OCI-LY7 (cell line): ENCODE results near the gene HIPK3. TPM values are rescaled to one million over a fixed set of nuclear protein-coding genes. Genes with fewer than 3 reads are reported as not detected.
"Not testable (repeated sequence)": the region's sequence is repeated elsewhere in the genome, so short reads cannot be mapped to it uniquely, and the experiment has no call there.

Source experiments
- BruUV-seq: library from RNA; stranded (reverse); fragments of 400-500 nt; replicated peaks from 2 replicates; lab custom pipeline; 2021; lab: Mats Ljungman, UMichigan
- CTCF ChIA-PET: fragments of 300-600 bp; sonication (Branson Sonifier 250); formaldehyde crosslinking; loops from one replicate; lab custom pipeline; 2022; ENCODE audit warnings: antibody characterized with exemption; ENCODE audit not compliant: unreplicated experiment; lab: Charles Lee
- POLR2A ChIA-PET: fragments of 300-600 bp; sonication (Branson Sonifier 250); formaldehyde crosslinking; loops from one replicate; lab custom pipeline; 2022; ENCODE audit warnings: antibody characterized with exemption; lab: Charles Lee
- DNase-seq: peaks from one replicate; pipeline ENCODE4 v3.0.0-alpha.2; 2015; ENCODE audit warnings: low spot score
- H2AFZ ChIP-seq: fragments of 200-600 bp; sonication (generic), shearing (Covaris generic); 2 replicates; pipeline ENCODE4 v1.6.1; 2014; ENCODE audit warnings: mild to moderate bottlenecking, antibody characterized with exemption, low read length, moderate library complexity
- H3K27ac ChIP-seq: fragments of 200-600 bp; sonication (generic); 2 replicates; pipeline ENCODE4 v1.5.1; 2014; ENCODE audit warnings: mixed run types, low read depth, mild to moderate bottlenecking, moderate library complexity, low read length, inconsistent platforms; ENCODE audit not compliant: poor library complexity, severe bottlenecking
- H3K36me3 ChIP-seq: fragments of 200-600 bp; sonication (generic); 2 replicates; pipeline ENCODE4 v1.6.1; 2014; ENCODE audit warnings: mild to moderate bottlenecking, antibody characterized with exemption, low read length, moderate library complexity, mixed read lengths; ENCODE audit not compliant: insufficient read depth
- H3K4me1 ChIP-seq: fragments of 200-600 bp; sonication (generic); 2 replicates; pipeline ENCODE4 v1.5.1; 2014; ENCODE audit warnings: mild to moderate bottlenecking, low read length; ENCODE audit not compliant: insufficient read depth, poor library complexity, severe bottlenecking
- H3K4me2 ChIP-seq: fragments of 200-600 bp; sonication (generic); 2 replicates; pipeline ENCODE4 v1.6.1; 2014; ENCODE audit warnings: mild to moderate bottlenecking, low read length
- H3K4me3 ChIP-seq: fragments of 200-600 bp; sonication (generic); 2 replicates; pipeline ENCODE4 v1.5.1; 2014; ENCODE audit warnings: mild to moderate bottlenecking, low read depth, low read length; ENCODE audit not compliant: poor library complexity, severe bottlenecking
- H3K79me2 ChIP-seq: fragments of 200-600 bp; sonication (generic); 2 replicates; pipeline ENCODE4 v1.6.1; 2016; ENCODE audit warnings: low read depth, mild to moderate bottlenecking, low read length, moderate library complexity, mixed read lengths; ENCODE audit not compliant: insufficient read depth
- H3K9me2 ChIP-seq: fragments of 200-600 bp; sonication (generic); 2 replicates; pipeline ENCODE4 v1.6.1; 2016; ENCODE audit warnings: mild to moderate bottlenecking, low read length, mixed read lengths; ENCODE audit not compliant: insufficient read depth
- H3K9me3 ChIP-seq: fragments of 200-600 bp; sonication (generic); 2 replicates; pipeline ENCODE4 v1.6.1; 2014; ENCODE audit warnings: mild to moderate bottlenecking, mixed run types, low read length, mixed read lengths
- H4K20me1 ChIP-seq: fragments of 200-600 bp; sonication (generic); 2 replicates; pipeline ENCODE4 v1.6.1; 2014; ENCODE audit warnings: mild to moderate bottlenecking, antibody characterized with exemption, low read length, moderate library complexity, mixed read lengths; ENCODE audit not compliant: insufficient read depth
- CTCF ChIP-seq: fragments of 200-600 bp; sonication (generic); conservative IDR thresholded peaks from 2 replicates; pipeline ENCODE4 v1.5.1; 2014; ENCODE audit warnings: mild to moderate bottlenecking, antibody characterized with exemption, low read length, moderate library complexity, mixed read lengths
- EZH2phosphoT487 ChIP-seq: fragments of 200-600 bp; sonication (generic); IDR thresholded peaks from 2 replicates; pipeline ENCODE4 v1.6.1; 2018; ENCODE audit warnings: low read depth, borderline replicate concordance, mild to moderate bottlenecking, mixed run types, antibody characterized with exemption, low read length, moderate library complexity, mixed read lengths
- intact Hi-C: fragments of 100-400 bp; cut with micrococcal nuclease; formaldehyde crosslinking; loops from one replicate; pipeline ENCODE4 v1.10.0; 2022; ENCODE audit not compliant: unreplicated experiment
- total RNA-seq, 2 experiments: library from RNA; depleted of rRNA in 1 of 2; stranded (reverse); fragments of >200 nt in 1 of 2; shearing (Covaris generic) in 1 of 2; gene quantifications; 2 replicates each; pipeline ENCODE4 v1.2.3, GENCODE V29; 2014 to 2022

The HIPK3 gene
- total RNA-seq, 2 experiments from 2014 or later, result 19.0 to 28.4 TPM

- intact Hi-C loops, result no loop called here
- Histone ChIP-seq H3K79me2 (no peaks in the 10 kb centered on the region), H3K9me3 (no peaks in the 10 kb centered on the region), H2AFZ (no peak overlapping the region), H3K27ac (no peak overlapping the region), H3K9me2 (no peaks in the 10 kb centered on the region), H3K36me3 (no peaks in the 10 kb centered on the region), H4K20me1 (no peaks in the 10 kb centered on the region), H3K4me2 (no peak overlapping the region), H3K4me1 (no peaks in the 10 kb centered on the region), H3K4me3 (no peak overlapping the region)
- ChIA-PET POLR2A (interaction anchor here (0.6 to 0.7 kb wide), 2 partner anchors 41 to 345 kb away, joined by 3 read pairs; no protein-coding TSS in a partner anchor), CTCF (no interaction called here)
- TF ChIP-seq CTCF (no peak), EZH2phosphoT487 (no peak)
- no peak for DNase-seq
- no TSS peak for BruUV-seq
Measured at GRCh38 chr11:33214187-33214586, 43.0 kb upstream of the HIPK3 start.

- H3K4me3 ChIP-seq, result no peak overlapping the region
- H3K9me2 ChIP-seq, result no peaks in the 10 kb centered on the region
- H3K79me2 ChIP-seq, result no peaks in the 10 kb centered on the region
- CTCF ChIA-PET, result no interaction called here
- H3K27ac ChIP-seq, result no peak overlapping the region
- no TSS peak for BruUV-seq
- POLR2A ChIA-PET, result interaction anchor here (0.7 kb wide), 1 partner anchor 86 kb away, joined by 3 read pairs; no protein-coding TSS in a partner anchor
- H3K9me3 ChIP-seq, result no peaks in the 10 kb centered on the region
- no peak for DNase-seq
- no peaks in the 10 kb centered on the region for H3K36me3 ChIP-seq
- no peaks in the 10 kb centered on the region for H4K20me1 ChIP-seq
- TF ChIP-seq EZH2phosphoT487, result no peak
- TF ChIP-seq CTCF, result no peak
- H2AFZ ChIP-seq, result no peak overlapping the region
- no peak overlapping the region for H3K4me2 ChIP-seq
- intact Hi-C loops, result no loop called here
- H3K4me1 ChIP-seq, result no peaks in the 10 kb centered on the region
Measured at GRCh38 chr11:33214767-33215166, 42.4 kb upstream of the HIPK3 start.

GRCh38 chr11:33216676-33217075 lies 40.5 kb upstream of the HIPK3 start:
- H3K4me3 ChIP-seq, POLR2A ChIA-PET, DNase-seq, BruUV-seq, CTCF ChIA-PET, H3K27ac ChIP-seq, H3K4me1 ChIP-seq, H3K79me2 ChIP-seq, H3K36me3 ChIP-seq, H3K4me2 ChIP-seq, H3K9me2 ChIP-seq, H2AFZ ChIP-seq, H3K9me3 ChIP-seq, intact Hi-C loops, H4K20me1 ChIP-seq: not testable (repeated sequence)
